HG02798 (cell line): ENCODE data around the gene PRDM15.

ENCODE experiments used
- ATAC-seq: cut with Tn5 transposase; IDR thresholded peaks from one replicate; pipeline ENCODE4 v1.9.1; 2021; ENCODE audit warnings: mild to moderate bottlenecking; ENCODE audit not compliant: unreplicated experiment, poor library complexity

PRDM15 gene

GRCh38 chr21:41769933-41770332 is 109.2 kb downstream of the PRDM15 start:
- no peak for ATAC-seq

- ATAC-seq, result no peak
Observed at GRCh38 chr21:41769521-41769920, 109.6 kb downstream of the PRDM15 start.

GRCh38 chr21:41769111-41769510 is 110.0 kb downstream of the PRDM15 start:
- ATAC-seq, result no peak

- no peak for ATAC-seq
Observed at GRCh38 chr21:41768437-41769042, 110.6 kb downstream of the PRDM15 start.

- no peak for ATAC-seq
Observed at GRCh38 chr21:41767606-41768436, 111.3 kb downstream of the PRDM15 start.

- no peak for ATAC-seq
Observed at GRCh38 chr21:41766883-41767605, 112.1 kb downstream of the PRDM15 start, which contains the start of gene RIPK4. TSS of gene RIPK4 (minus strand) at chr21:41767052. CDS start at chr21:41767041, 11 bp downstream.

GRCh38 chr21:41765973-41766882 is 112.9 kb downstream of the PRDM15 start:
- no peak for ATAC-seq

- no peak for ATAC-seq
Observed at GRCh38 chr21:41765420-41765821, 113.7 kb downstream of the PRDM15 start.

GRCh38 chr21:41764558-41765419 is 114.4 kb downstream of the PRDM15 start:
- no peak for ATAC-seq

- ATAC-seq, result no peak
Observed at GRCh38 chr21:41763996-41764395, 115.1 kb downstream of the PRDM15 start.

- no peak for ATAC-seq
Observed at GRCh38 chr21:41763398-41763931, 115.7 kb downstream of the PRDM15 start.

- ATAC-seq, result no peak
Observed at GRCh38 chr21:41762753-41763152, 116.4 kb downstream of the PRDM15 start.

GRCh38 chr21:41761934-41762635 is 117.1 kb downstream of the PRDM15 start:
- ATAC-seq, result no peak

- ATAC-seq, result no peak
Observed at GRCh38 chr21:41761211-41761933, 117.8 kb downstream of the PRDM15 start.

- ATAC-seq, result no peak
Observed at GRCh38 chr21:41760411-41760810, 118.7 kb downstream of the PRDM15 start.

GRCh38 chr21:41759926-41760325 is 119.2 kb downstream of the PRDM15 start:
- ATAC-seq, result no peak

- ATAC-seq, result no peak
Observed at GRCh38 chr21:41759214-41759840, 119.8 kb downstream of the PRDM15 start.
